Colonic mucosa (tissue), 4 donors: ENCODE data around the gene GLP1R. TPM values are rescaled to one million over a fixed set of nuclear protein-coding genes. Genes with fewer than 3 reads are reported as not detected.

ENCODE experiments used
- DNase-seq: peaks from one replicate; pipeline ENCODE4 v3.0.0-alpha.2; 2020
- H3K27ac ChIP-seq: fragments of 200-600 bp; one replicate; pipeline ENCODE4 v1.8.0; 2021
- H3K27me3 ChIP-seq: fragments of 200-600 bp; one replicate; pipeline ENCODE4 v1.8.0; 2021
- H3K36me3 ChIP-seq: fragments of 200-600 bp; one replicate; pipeline ENCODE4 v1.8.0; 2021
- H3K4me1 ChIP-seq: fragments of 200-600 bp; one replicate; pipeline ENCODE4 v1.8.0; 2021; ENCODE audit warnings: mild to moderate bottlenecking
- H3K4me3 ChIP-seq: fragments of 200-600 bp; one replicate; pipeline ENCODE4 v1.8.0; 2021
- H3K9ac ChIP-seq, 2 donors: one replicate each; pipeline ENCODE4 v1.7.0; 2013; ENCODE audit warnings: control low read depth in 2 of 2, low read depth in 2 of 2, low read length in 2 of 2
- H3K9me3 ChIP-seq: fragments of 200-600 bp; one replicate; pipeline ENCODE4 v1.8.0; 2021
- CTCF ChIP-seq: fragments of 200-600 bp; IDR thresholded peaks from one replicate; pipeline ENCODE4 v1.8.0; 2022; ENCODE audit warnings: antibody characterized with exemption, mild to moderate bottlenecking
- intact Hi-C: fragments of 100-400 bp; cut with DNase I; formaldehyde crosslinking; loops from one replicate; pipeline ENCODE4 v1.14.1; 2022
- total RNA-seq, 2 donors: library from RNA; stranded (reverse); fragmentation: NEBNext Ultra II Directional in 1 of 2; extraction: Animal tissue kit (Norgen Biotek cat#: 25700) in 1 of 2; gene quantifications; one replicate each; pipeline ENCODE4 v1.2.1, GENCODE V29; 2021
- donor health status: healthy.
- donor health status: DM: no; HTN: no; CAD: no.
- donor health status: DM: no; HTN: no; CAD: no.

GLP1R gene
- total RNA-seq, 2 donors from 2014 or later, result not detected

- Histone ChIP-seq H3K9ac (no peak overlapping the region), H3K9me3 (no peaks in the 10 kb centered on the region), H3K4me3 (no peak overlapping the region), H3K36me3 (no peaks in the 10 kb centered on the region), H3K27ac (no peak overlapping the region), H3K27me3 (peaks cover 16% of the 10 kb centered on the region), H3K4me1 (no peaks in the 10 kb centered on the region)
- TF ChIP-seq CTCF, result no peak
- no peak for DNase-seq
- intact Hi-C loops, result no loop called here
Measured at GRCh38 chr6:39050453-39051112, 2.0 kb downstream of the GLP1R start.

DNA sequence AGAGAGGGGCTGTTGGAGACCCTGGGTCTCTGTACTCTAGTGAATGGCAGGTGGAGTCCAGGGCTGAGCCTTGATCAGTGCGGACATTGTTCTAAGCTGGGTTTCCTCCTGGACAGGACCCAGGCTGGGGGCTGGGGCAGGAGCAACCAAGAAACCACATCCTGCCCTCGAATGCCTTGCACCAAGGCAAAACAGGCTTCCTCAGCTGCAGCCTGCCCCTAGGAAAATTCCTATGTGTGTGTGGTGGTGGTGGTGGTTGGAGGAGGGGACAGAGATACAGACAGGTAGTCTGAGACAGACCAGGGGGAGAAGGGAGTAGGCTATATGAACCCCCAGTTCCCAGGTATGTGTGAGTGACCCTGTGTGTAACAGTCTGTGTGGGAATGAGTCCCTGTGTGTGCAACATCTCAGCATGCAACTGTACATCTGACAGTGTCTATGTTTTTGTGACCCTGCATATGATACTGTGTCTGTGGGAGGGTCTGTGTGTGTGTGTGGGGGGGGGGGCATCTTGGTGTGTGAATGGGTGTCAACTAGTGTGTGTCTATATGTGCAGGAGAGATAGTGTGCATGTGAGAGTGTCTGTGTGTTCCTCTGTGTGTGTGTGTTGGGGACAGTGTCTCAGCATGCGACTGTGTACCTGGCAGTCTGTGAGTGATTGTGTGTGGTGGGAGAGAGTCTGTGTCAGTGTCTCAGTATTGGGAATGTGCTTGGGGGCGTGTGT lies 3.0 kb downstream of the GLP1R start:
- Histone ChIP-seq H3K27me3 (peaks cover 16% of the 10 kb centered on the region), H3K4me1 (no peaks in the 10 kb centered on the region), H3K4me3 (no peak overlapping the region), H3K9ac (no peak overlapping the region), H3K36me3 (no peaks in the 10 kb centered on the region), H3K27ac (no peak overlapping the region), H3K9me3 (no peaks in the 10 kb centered on the region)
- intact Hi-C loops, result no loop called here
- DNase-seq, result no peak
- TF ChIP-seq CTCF, result no peak

- TF ChIP-seq CTCF, result no peak
- Histone ChIP-seq H3K9ac (no peak overlapping the region), H3K9me3 (no peaks in the 10 kb centered on the region), H3K4me1 (no peaks in the 10 kb centered on the region), H3K4me3 (no peak overlapping the region), H3K27ac (no peak overlapping the region), H3K27me3 (peaks cover 13% of the 10 kb centered on the region), H3K36me3 (no peaks in the 10 kb centered on the region)
- DNase-seq, result no peak
- intact Hi-C loops, result no loop called here
Measured at GRCh38 chr6:39053016-39053624, 4.5 kb downstream of the GLP1R start.

- Histone ChIP-seq H3K36me3 (no peaks in the 10 kb centered on the region), H3K9me3 (no peaks in the 10 kb centered on the region), H3K27ac (no peak overlapping the region), H3K4me3 (no peak overlapping the region), H3K27me3 (peaks cover 4% of the 10 kb centered on the region), H3K9ac (no peak overlapping the region), H3K4me1 (no peaks in the 10 kb centered on the region)
- TF ChIP-seq CTCF, result no peak
- DNase-seq, result no peak
- intact Hi-C loops, result no loop called here
Measured at GRCh38 chr6:39053854-39054576, 5.4 kb downstream of the GLP1R start.

DNA sequence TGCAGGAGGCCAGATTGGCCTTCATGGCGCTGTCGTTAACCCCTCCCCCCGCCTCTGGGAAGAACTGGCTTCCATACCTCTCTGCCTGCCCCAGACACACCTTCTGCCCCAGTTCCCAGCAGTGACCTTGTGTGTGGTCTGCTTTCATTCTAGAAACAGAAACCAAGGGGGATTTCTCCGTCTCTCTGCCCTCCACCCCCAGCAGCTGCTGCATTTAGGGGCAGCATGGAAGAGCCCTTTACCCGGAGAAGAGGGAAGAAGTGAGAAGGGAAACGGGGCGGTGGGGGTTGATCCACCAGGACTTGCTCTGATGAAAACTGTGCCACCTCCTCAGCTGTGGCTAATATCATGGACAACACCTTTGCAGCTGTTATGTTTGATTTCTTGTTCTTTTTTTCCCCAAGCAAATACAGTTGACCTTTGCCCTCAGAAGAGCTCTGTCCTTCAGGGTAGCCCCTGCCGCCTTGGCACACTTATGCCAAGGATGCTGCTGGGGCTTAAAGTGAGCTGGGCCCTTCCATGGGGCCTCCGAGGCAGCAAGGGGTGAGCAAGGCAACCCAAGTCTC lies 6.1 kb downstream of the GLP1R start:
- DNase-seq, result no peak
- no peak for TF ChIP-seq CTCF
- H3K9me3 ChIP-seq, result no peaks in the 10 kb centered on the region
- no peak overlapping the region for H3K4me3 ChIP-seq
- no peaks in the 10 kb centered on the region for H3K36me3 ChIP-seq
- intact Hi-C loops, result no loop called here
- no peak overlapping the region for H3K27ac ChIP-seq
- H3K27me3 ChIP-seq, result no peaks in the 10 kb centered on the region
- H3K4me1 ChIP-seq, result no peaks in the 10 kb centered on the region
- no peak overlapping the region for H3K9ac ChIP-seq
